ENCODE measurements around the gene SEMA3G.

SEMA3G gene

DNA sequence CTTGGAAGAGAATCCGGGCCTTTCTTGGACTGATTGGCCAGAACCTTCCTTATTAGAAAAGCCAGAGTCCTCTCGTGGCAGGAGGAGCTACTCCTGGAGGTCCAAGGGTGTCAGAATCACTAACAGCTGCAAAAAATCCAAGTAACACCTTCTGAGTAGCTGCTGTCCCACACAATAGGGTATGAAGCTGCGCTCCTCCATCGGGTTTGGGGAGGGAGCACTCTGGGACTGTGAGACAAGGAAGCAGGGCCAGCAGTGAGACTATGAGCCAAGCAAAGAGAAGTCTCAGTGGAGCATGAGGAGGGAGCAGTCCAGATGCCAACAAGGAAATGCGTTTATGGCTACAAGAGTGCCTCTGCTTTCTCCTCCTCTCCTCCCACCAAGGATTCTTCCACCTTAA is 21.7 kb downstream of the SEMA3G start:
- no peak for DNase-seq (ENCODE audit: low read depth in 2 of 3, low spot score in 1 of 3)

DNA sequence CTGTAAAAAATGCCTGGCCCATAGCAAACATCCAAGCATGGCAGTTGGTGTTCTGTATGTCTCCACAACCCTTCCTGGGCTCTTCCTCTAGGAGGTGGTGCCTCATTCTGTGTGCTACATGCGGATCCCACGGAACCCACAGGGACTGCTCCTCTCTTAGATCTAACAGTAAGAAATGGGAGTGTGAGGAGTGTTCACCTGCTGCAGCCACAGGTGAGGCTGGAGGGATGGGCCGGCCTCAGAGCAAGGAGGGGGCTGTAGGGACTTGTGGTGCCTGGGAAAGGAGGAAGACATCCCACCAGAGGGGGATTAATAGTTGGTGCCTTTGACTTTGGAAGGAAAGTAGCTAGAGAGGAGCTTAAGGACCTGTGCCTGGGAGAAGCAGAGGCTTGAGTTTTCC is 22.2 kb downstream of the SEMA3G start:
- DNase-seq (ENCODE audit: low read depth in 2 of 3, low spot score in 1 of 3), result no peak

DNA sequence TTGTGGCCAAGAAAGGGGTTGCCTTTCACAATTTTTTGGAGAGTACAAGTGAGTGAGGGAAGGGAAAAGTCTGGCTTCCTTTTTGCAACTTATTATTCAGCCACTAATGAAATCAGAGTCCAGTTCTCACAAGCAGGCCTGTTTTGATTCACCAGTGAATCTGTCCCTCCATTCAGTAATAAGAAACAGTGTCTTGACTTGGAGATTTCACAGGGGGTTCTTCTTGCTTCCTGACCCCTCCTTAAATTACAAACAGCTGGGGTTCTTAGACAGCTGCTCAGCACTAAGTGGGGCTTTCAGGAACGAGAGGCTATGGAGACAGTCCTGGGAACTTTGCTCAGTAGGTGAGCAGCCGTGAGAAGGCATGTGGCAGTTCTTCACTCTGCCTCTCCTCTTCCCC is 24.5 kb downstream of the SEMA3G start:
- no peak for DNase-seq (ENCODE audit: low read depth in 2 of 3, low spot score in 1 of 3)

DNA sequence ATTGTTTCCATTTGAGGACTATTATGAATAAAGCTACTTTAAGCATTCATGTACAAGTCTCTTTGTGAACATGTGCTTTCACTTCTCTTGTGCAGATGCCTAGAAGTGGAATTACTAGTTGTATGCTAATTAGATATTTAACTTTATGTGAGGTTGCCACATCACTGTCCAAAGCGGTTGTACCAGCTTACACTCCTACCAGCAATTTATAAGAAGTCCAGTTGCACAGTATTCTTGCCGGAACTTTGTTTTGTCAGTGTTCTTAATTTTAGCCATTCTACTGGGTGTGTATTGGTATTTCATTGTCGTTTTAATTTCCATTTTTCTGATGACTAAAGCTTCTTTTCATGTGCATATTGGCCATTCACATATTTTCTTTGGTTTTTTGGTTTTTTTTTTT is 29.1 kb downstream of the SEMA3G start:
- no peak for DNase-seq (ENCODE audit: low read depth in 2 of 3, low spot score in 1 of 3)

DNA sequence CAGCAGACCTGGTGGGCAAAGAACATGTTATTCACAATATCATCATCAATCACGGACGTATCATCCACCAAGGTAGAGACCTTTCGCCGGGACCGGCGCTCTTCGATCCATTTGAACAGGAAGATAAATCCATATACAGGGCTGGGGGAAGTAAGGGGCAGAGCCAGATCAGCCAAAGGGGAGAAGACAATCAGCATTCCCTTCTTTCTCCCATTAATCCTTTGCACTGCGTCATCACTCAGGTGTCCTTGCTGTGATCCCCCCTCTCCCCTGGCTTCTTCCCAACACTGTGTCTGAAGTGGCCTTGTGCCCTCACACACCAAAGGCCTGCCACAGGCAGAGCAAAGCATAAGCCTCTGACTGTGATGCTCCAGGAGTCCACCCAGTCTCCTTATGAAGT is 36.4 kb downstream of the SEMA3G start:
- DNase-seq (ENCODE audit: low read depth in 2 of 3, low spot score in 1 of 3), result no peak

DNA sequence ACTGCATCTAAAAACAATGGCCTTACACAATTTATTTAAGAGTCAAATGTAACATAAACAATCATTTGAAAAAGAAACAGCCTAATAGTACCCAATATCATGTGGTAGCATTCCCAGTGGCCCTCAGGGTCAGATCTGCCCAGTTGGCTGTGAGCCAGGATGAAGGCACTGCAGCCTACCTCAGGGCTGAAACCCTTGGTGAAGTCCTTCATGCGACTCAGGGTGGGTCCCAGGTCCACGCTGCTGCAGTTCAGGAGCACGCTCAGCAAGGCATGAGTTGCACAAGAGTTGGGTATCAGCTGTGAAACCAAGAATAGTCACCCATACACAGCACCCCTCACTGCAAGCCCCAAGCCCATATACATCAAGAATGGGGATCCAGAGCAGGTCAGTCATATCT is 37.1 kb downstream of the SEMA3G start:
- DNase-seq (ENCODE audit: low read depth in 2 of 3, low spot score in 1 of 3), result no peak

DNA sequence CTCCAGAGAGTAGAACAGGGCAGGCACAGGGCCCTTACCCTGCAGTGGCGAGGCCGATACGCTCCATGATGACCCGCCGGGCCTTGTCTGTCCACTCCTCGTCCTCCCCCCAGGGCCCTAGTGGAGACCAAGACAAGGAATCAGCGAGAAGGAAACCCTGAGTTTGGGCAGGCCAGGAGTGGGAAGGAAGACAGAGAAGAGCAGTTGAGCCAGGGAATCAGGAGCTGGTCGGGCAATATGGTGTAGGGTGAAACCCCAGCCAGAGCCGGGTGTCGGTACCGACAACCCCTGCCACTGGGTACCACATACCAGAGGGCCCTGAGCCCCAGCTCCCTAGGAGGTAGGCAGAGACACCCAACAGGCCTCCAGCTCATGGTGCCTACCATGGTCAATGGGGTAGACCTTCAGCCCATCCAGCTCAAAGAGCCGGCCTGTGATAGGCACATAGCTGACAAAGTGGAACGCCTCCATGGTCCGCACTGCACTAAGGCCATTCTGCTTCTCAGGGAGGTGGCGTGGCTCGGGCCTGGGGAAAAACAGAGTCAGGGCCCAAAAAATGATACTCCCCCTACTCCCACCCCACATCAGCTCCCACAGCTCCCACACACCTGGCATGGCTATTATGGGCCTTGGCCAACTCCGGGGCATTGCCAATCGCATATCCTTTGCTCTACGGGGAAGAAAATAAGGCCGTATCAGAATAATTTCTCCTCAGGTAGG is 38.0 kb downstream of the SEMA3G start:
- no peak for DNase-seq (ENCODE audit: low read depth in 2 of 3, low spot score in 1 of 3)

DNA sequence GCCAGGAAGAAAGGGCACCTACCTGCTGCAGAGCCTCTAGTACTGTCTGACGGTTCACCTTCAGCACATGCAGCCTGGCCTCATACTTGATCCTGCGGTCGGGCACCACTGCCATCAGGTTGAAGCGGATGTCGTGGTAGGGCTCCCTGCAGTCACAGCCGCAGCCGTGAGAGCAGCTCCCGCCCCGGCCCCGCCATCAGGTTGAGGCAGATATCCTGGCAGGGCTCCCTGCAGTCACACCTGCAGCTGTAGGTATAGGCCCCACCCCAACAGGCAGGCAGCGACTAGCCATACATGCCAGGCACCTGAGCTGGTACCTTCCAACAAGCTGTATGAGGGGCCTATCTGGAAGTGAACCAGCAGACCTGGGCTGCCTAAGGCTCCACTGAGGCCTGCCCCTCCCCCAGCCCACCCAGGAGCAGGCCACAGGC is 38.7 kb downstream of the SEMA3G start:
- no peak for DNase-seq (ENCODE audit: low read depth in 2 of 3, low spot score in 1 of 3)

DNA sequence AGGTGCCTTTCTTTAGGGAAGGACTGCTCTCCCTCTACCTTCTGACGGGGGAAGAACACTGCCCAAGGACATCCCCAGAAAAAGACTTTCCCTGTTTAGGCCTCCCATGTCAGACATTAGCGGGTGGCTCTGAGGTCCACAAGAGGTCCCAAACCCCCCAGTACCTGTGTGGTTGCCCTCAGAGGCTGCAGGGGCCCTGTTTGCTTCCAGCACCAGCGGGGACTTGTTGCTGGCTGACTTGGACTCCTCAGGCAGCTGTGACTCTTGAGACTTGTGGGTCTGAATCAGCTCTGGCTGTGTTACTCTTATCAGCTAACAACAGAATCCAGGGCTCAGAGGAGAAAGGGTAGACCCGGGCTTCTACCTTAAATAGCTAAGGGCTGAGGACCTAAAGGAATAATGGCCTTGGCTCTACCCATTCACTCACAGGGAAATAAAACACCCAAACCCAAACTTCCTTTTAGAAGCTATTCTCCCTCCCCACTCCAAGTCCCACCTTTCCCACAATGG is 39.2 kb downstream of the SEMA3G start:
- no peak for DNase-seq (ENCODE audit: low read depth in 2 of 3, low spot score in 1 of 3)

DNA sequence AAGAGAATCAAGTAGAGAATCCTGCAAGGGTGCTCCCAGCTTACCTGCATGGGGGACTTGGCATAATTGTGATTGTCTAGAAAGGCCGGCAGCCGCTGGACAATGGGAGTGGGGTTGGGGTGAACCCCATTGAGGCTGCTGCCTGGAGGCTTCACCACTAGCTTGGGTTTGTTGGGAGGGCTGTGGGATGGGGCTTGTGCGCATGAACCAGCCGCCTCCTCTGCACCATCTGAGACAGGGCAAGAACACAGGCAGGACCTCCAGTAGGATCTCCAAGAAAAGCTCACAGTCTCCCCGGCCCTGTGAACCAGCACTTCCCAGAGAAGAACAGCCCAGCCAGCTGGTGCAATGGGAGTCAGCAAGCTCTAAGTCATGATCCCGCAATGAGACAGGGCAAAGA is 39.8 kb downstream of the SEMA3G start:
- DNase-seq (ENCODE audit: low read depth in 2 of 3, low spot score in 1 of 3), result no peak

DNA sequence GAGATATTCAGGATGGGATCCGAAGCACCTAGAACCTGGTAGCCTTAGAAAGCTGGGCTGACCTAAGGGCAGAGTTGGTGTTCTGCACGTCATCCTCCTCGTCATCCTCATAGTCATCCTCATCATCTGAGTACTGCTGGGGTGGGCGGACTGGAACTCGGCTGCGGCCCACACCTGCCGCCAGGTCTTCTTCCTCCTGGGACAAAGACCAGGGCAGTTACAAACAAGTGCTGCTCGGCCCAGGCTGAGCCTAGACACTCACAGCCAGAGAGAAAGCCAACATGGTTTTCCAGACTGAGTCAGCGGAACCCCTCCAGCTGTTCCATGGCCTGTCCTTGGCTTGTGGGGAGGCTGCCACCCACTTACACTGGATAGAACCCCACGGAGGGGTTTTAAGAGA is 40.5 kb downstream of the SEMA3G start:
- no peak for DNase-seq (ENCODE audit: low read depth in 2 of 3, low spot score in 1 of 3)

DNA sequence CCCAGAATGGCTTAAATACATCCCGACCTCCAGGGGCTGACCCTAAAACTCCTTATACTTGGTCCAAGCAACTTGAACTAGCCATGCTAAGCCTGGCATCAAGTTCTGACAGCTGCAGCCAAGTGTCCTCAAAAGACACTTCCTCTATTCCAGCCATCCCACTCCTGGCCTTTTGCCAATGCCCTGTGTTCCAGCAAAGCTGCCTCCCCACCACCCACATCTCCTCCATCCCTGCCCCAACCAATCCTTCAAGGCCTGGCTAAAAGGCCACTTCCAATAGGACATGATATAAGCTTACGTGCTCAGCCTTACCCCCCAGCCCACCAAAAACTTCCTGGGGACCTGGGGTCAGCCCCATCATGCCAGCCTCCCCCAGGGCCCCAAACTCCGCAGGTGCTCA is 40.9 kb downstream of the SEMA3G start:
- DNase-seq (ENCODE audit: low read depth in 2 of 3, low spot score in 1 of 3), result no peak

DNA sequence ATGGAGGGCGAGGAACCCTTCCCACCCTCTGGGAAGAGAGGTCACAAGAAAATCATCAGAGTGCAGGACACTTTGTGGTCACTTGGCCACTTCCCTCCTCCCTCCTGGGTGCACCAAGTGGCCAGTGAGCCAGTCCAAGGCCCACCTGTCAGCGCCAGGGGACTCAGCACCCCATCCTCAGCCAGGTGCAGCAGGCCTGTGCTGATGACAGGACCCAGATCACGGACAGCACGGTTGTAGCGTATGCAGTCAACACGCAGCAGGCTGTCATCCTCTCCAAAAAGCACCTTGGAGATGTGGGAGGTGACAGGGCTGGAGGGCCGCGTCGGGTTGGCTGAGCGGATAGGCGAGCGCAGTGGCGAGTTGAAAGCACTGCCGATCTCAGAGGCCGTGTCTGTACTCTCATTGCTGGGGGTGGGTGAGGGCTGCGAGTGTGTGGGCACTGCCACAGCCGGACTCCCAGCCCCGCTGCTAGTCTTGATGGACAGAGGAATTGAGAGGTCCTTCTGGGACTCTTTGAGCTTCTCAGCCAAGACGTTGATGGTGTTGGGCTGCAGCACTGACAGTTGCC is 41.5 kb downstream of the SEMA3G start:
- DNase-seq (ENCODE audit: low read depth in 2 of 3, low spot score in 1 of 3), result no peak

DNA sequence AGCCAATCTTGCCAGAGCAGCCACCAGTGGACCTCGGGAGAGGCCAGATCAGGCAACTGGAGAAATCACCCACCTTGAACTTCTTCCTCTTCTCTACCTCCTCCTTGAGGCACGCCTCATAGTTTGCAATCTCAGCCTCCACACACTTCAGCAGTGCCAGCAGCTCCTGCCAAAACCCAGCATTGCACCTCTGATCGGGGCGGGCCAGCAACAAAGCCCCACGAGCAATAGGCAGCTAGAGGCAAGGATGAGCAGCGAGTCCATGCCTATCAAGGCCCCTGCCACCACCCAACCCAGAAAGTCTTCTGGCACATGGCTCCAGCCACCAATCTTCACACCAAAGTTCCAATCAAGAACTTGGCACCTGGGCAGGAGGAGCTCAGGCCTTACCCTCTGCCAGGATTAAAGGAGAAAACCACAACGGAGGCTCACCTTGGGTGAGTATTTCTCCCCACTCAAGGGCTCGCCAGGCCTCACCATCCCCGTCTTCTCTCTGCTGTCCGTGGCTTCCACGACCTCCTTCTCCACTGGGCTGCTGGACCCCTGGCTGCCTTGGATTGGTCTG is 42.1 kb downstream of the SEMA3G start:
- DNase-seq (ENCODE audit: low read depth in 2 of 3, low spot score in 1 of 3), result no peak

DNA sequence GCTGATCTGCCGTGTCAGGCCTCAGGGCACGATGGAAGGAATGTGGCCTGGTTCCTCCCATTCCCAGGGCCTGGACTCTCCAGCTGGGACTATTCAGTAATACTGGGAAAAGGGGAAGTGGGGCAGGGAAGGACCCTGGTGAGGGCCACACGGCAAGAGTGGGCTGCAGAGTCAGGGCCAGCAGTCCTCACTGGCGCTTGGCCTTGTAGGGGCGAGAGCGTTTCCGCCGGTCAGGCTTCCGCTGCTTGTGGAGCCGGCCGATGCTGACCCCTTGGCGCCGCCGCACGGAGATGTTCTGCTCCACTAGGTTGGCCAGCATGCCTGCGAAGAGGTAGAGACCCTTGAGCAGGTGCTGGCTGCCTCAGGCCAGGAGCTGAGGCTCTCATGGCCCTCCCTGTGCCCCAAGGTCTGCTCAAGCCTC is 42.8 kb downstream of the SEMA3G start:
- no peak for DNase-seq (ENCODE audit: low read depth in 2 of 3, low spot score in 1 of 3)

DNA sequence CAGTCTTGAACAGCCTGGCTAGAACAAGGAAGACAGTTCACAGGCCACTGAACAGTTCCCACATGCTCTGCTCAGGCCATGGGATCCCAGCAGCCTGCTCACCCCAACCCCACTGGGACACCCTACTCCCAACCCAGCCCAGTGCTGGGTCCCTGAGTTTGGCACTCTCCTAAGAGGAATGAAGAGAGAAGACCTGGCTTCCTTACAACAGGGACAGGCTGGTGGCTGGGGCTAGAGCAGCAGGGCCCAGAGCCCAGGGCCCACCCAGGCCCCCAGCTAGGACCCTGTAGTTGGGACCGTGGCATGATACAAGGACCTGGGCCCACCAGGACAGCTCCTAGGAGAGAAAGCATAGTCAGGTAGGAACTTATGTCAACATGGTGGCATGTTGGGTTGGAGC is 43.4 kb downstream of the SEMA3G start:
- no peak for DNase-seq (ENCODE audit: low read depth in 2 of 3, low spot score in 1 of 3)

DNA sequence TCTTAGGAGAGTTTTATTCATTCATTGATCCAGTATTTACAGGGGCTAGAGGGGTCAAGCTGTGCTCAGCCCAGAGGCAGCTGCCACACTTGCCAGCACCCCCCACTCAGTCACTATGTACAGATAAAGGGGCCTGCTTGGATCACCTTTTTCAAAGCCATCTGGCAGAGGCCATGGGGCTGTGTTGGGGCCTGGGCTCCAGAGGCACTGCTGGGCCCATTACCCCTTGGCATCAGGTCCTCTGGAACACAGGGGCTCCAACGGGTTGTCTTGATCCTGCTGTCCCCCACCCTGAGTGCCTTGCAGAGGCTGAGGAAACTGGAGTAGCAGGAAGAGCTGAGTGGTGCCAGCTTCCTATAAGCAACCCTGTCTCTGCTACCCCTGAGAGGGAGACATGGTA is 43.9 kb downstream of the SEMA3G start:
- no peak for DNase-seq (ENCODE audit: low read depth in 2 of 3, low spot score in 1 of 3)

DNA sequence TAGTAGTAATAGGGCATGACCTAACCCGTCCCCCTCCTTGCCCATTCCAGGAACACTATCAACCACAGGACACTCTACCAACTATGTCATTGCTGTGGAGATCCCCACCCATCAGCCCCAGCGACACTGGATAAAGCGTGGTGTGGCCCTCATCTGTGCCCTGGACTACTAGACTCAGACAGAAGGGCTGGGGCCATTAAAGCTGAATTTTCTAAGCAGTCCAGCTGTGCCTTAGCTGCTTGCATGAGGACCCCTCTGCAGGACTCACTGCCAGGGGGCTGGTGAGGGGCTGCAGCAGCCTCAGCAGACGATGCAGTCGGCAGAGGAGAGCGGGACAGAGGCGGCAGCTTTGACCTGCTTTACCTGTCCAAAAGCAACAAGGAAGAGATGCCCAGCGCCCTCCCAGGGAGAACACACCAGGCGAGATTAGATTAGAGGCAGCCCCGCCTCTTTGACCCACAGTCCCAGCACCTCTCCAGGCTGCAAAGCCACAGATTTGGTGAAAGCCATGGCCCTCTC is 44.6 kb downstream of the SEMA3G start:
- no peak for DNase-seq (ENCODE audit: low read depth in 2 of 3, low spot score in 1 of 3)

DNA sequence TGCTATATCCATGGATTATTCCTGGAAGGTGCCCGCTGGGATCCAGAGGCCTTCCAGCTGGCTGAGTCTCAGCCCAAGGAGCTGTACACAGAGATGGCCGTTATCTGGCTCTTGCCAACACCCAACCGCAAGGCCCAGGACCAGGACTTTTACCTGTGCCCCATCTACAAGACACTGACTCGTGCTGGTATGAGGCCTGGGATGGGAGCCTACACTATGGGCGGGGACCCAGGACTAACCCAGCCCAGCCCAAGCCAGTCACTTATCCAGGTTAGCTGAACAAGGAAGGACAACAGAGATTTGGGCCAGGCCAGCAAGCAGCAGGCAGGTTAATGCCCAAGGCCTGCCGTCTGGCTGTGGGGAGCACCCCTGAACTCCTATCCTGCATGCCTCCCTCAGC is 45.3 kb downstream of the SEMA3G start:
- DNase-seq (ENCODE audit: low read depth in 2 of 3, low spot score in 1 of 3), result no peak

DNA sequence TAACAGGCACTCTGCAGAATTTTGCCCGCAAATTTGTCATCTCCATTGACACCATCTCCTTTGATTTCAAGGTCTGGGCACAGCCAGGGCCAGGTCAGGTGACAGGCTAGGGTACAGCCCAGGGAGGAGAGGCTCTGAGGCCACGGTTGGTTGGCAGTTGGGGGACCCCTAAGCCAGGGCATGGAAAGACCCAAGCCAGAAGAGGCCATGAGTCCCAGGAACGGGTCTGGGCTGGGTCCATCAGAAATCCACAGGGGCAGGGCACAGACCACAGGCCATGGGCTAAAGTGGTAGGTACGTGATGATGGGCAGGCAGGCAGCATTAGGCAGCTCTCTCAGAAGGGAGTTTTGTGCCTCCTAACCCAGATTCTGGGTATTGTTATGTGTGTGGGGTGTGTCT is 45.8 kb downstream of the SEMA3G start:
- no peak for DNase-seq (ENCODE audit: low read depth in 2 of 3, low spot score in 1 of 3)

DNA sequence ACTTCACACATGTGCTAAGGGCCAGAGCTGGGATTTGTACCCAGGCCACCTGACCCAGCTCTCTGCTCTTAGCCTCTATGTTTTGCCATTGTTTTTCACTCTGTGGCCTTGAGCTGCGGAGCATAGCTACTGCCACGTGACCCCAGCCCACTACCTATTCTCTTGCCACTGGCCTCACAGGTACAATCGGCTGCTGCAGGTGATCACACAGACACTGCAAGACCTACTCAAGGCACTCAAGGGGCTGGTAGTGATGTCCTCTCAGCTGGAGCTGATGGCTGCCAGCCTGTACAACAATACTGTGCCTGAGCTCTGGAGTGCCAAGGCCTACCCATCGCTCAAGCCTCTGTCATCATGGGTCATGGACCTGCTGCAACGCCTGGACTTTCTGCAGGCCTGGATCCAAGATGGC is 46.2 kb downstream of the SEMA3G start:
- no peak for DNase-seq (ENCODE audit: low read depth in 2 of 3, low spot score in 1 of 3)

DNA sequence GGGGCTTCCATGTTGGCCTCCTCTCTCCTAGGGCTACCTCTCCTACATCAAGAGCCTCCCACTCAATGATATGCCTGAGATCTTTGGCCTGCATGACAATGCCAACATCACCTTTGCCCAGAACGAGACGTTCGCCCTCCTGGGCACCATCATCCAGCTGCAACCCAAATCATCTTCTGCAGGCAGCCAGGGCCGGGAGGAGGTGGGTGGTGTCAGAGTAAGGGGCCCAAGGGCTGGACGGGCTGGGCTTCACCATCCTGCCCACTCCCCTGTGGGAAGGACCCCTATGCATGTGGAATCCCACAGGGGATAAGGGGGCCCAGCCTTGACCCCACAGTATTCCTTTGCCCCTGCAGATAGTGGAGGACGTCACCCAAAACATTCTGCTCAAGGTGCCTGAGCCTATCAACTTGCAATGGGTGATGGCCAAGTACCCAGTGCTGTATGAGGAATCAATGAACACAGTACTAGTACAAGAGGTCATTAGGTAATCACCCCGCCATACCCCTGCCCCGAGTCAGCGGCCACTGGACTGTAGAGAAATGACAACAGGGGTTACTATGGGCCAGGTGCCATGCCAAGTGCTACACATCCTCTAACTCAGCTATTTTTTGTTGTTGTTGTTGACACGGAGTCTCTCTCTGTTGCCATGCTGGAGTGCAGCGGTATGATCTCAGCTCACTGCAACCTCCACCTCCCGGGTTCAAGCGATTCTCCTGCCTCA is 47.1 kb downstream of the SEMA3G start:
- DNase-seq (ENCODE audit: low read depth in 2 of 3, low spot score in 1 of 3), result no peak
